Stimulated activated CD4-positive, alpha-beta T cell treated with anti-CD3 and anti-CD28 coated beads, Interleukin-1b, Interleukin-23, amount 100 ng/mL, for 48 hours (primary cell): ENCODE data around the gene SPACA6.
"Not testable (repeated sequence)": the region's sequence is repeated elsewhere in the genome, so short reads cannot be mapped to it uniquely, and the experiment has no call there.

Experiments
- DNase-seq: peaks from one replicate; pipeline ENCODE4 v3.0.0-alpha.2; 2020

SPACA6 gene, protein sequence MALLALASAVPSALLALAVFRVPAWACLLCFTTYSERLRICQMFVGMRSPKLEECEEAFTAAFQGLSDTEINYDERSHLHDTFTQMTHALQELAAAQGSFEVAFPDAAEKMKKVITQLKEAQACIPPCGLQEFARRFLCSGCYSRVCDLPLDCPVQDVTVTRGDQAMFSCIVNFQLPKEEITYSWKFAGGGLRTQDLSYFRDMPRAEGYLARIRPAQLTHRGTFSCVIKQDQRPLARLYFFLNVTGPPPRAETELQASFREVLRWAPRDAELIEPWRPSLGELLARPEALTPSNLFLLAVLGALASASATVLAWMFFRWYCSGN

DNA sequence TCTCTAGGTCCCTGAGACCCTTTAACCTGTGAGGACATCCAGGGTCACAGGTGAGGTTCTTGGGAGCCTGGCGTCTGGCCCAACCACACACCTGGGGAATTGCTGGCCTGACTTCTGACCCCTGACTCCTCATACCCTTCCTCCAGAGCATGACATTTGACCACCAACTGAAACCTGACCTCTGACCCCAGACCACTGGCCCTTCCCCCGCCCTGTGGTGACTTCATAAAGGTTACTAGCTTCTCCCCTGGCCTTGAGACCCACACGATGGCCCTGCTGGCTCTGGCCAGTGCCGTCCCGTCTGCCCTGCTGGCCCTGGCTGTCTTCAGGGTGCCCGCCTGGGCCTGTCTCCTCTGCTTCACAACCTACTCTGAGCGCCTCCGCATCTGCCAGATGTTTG lies at the start of gene SPACA6:
Gene SPACA6, plus strand, starts transcription at position 71 of the 400 bp plus-strand sequence. Its CDS starts 197 bp downstream, at position 268.
- DNase-seq, result no peak

DNA sequence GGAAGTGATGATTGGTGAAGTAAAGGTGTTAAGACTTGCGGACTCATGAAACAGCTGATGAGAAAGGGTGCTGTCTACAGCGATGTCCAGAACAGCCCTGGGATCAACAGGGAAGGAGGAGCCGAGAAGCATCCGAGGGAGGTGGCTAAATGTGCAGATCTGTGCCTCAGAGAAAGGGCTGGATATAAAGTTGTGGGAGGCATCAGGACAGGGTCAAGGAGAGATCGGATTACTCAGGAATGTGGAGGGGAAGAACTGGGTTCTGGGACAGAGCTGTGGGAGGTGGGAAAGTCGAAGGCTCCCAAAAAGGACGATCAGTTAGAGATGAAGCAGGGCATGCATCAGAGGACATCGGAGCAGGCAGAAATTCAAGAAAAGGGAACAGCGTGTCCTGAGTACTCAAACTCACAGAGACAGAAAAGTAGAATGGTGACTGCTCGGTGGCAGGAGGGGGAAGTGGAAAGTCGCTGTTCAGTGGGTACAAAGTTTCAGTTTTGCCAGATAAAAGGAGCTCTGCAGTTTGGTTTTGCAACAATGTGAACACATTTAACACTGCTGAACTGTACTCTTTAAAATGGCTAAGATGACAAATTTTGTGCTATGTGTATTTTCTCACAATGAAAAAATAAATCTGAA lies 48.4 kb upstream of the SPACA6 start:
- DNase-seq, result no peak

DNA sequence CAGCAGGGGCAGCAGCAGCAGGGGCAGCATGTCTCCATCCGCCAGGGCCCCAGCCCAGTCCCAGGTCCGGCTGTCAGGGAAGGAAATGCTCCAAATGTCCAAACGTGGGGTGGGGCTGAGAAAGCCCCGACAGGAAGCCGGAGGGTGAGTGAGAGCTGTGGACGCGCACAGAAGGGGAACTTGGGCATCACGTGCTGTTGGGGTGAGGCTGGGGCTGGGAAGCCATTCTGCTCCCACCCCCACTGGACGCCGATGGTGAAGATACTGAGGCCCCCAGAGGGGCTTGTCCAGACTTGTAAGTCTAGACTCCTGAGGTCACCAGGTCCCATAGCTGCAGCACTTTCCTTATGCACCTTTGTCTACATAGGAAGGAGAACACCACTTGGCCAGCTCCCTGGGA lies 46.4 kb upstream of the SPACA6 start, which contains the start of gene SIGLEC14:
Gene SIGLEC14, minus strand, starts transcription at position 96 of the 400 bp plus-strand sequence. Its CDS starts 66 bp downstream, at position 30.
- not testable (repeated sequence) for DNase-seq

DNA sequence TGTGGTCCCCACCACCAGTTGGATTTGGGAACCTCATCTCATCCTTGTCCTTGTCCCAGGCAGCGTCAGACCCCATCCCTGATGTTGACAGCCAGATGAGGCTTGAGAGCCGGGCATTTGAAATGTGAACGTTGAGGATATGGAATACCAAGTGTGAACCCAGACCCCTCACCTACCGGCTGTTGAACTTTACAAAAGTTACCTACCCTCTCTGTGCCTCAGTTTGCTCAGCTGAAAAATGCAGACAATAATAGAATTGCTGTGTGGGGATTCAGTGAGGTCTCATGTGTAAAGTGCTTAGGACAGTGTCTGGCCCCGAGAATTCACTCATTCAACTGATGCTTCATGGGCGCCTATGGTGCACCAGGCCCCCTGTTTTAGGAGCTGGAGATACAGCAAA lies 45.8 kb upstream of the SPACA6 start:
- no peak for DNase-seq

DNA sequence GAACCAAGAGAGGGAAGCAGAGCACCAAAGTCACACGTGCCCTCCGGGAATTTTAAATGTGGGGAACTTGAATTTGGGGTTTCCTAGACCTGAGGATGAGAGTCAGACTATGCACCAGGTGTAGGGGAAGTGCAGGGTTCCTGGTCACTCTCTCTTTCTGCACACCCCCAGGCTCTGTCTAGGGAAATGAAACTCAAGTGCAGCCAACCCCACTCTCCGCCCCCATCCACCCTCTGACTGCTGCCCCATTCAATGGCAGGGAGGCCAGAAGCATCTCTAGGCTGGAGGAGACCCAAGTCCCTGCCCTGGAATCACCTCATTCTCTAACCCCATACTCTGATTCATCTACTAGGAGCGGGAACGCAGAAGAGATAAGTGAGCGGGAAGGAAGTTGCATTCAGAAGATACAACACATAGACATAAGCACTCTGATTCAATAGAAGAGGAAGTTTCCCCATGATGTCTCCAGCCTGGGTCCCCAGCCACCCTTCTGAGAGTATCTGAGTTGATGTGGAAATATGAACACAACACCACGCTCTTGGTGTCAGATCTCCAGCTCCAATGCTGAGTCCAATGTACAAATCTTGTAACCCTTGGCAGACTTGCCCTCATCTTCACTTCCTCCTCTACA lies 41.8 kb upstream of the SPACA6 start:
- DNase-seq, result no peak

DNA sequence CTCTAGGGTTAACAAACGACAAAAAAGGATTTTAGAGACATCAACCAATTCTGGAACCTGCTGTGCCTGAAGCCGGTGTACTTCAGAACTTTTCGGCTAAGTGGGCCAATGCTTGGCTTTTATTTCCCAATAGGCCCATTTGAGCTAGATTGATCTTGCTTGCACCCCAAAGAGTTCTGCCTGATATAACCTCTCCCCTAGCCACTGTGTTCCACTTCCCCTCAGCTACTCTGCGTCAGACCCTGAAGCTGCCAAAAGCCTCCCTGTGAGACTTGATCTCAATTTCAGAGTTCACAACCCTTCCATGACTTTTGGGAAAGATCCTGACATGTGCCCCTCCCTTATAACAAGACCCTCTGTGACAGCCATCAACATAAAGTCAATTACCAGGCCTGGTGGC lies 40.9 kb upstream of the SPACA6 start:
- DNase-seq, result no peak

DNA sequence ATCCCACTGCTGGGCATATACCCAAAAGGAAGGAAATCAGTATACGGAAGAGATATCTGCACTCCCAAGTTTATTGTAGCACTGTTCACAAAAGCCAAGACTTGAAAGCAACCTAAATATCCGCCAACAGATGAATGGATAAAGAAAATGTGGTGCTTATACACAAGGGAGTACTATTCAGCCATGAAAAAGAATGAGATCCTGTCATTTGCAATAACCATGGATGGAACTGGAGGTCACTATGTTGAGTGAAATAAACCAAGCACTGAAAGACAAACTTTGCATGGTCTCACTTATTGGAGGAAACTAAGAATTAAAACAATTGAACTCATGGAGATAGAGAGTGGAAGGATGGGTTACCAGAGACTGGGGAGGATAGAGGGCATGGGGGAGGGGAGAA lies 40.0 kb upstream of the SPACA6 start:
- DNase-seq, result no peak

DNA sequence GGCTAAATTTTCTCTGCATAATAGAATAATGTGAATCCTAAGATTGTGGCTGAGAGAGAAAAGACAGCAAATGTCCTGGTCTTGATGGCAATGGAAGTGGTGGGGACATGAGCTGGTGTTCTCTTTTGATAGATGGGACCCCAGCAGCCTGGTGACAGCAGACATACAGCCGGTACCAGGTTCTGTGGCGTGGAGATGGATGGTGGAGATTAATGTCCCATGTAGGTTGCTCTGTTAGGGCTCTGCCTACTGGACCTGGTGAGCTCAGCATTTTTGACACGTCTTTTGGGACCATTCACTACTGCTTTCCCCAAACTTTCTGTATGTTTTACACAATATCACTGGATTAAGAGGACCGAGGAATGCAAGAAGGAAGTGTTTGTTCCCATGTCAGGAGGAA lies 38.3 kb upstream of the SPACA6 start:
- DNase-seq, result no peak

DNA sequence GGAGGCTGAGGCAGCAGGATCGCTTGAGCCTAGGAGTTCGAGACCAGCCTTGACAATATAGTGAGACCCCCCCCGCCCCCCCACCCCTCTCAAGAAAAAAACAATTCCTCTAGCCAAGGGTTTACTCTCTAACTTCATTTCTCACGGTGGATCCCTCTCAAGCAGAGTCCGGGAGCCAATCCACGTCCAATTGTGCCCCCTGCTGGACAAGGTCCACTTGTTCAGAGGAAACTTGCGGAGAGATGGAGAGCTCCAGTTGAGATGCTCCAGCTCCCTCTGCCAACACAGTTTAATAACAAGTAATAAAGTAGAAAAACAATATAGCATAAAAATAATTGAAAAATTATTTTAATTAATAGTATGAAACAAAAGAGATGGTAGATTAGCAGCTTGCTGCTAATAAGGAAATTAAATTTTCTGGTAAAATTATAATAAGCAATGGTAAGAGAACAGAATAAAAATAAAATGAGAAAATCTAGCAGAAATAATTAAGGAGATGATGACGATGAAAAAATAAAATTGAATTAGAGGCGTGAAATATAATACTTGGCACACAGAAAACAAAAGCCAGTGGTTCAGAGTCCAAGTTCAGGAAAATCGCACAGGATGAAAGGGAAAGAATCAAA lies 32.0 kb upstream of the SPACA6 start:
- peak; percentile 64 for DNase-seq

DNA sequence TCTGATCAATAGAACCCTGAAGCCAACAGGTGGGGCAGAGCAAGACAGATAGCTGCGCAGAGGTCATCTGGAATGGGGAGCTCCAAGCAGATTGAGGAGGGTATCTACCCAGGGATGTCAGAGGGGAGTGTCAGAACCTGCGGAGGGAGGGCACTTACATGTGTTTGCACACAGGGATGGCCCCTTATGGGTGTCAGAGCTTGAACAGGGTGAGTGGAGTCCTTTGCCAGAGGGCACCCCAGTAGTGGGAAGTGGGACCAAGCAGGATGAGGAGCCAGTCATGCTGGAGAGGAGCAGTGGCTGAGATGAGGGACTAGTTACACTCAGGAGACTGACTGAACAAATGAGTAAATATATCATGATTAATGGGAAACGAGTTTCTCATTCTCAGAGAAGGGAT lies 29.5 kb upstream of the SPACA6 start:
- no peak for DNase-seq

DNA sequence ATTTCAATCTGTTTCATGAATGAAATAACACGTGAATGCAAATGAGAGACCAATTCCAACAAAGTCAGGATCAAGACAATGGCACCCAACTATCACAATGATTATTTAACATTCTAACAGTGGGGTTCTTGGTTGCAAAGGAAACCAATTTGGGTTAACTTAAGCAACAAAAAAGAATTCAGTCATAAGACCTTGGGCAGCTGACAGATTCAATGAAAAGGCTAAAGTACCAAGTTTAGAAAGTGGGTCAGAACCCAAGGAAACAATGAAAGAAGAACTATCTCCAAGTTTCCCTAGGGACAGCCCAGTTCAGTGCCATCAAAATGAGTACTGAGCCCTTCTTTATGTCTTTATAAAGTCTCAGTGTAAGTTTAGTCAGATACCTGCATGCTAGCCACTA lies 29.0 kb upstream of the SPACA6 start:
- no peak for DNase-seq

DNA sequence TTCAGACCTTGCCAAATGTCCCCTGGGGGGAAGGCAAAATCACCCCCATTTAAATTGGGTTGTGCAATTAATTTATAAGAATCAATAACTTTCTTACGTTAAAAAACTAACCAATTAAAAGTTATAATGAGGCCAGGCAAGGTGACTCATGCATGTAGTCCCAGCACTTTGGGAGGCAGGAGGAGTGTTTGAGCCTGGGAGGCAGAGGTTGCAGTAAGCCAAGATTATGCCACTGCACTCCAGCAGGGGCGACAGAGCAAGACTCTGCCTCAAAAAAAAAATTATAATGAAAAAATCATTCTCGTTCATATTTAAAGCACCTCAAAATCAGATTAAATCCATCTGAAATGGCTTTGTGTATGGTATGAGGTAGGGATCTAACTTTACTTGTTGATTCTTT lies 28.1 kb upstream of the SPACA6 start:
- DNase-seq, result no peak

DNA sequence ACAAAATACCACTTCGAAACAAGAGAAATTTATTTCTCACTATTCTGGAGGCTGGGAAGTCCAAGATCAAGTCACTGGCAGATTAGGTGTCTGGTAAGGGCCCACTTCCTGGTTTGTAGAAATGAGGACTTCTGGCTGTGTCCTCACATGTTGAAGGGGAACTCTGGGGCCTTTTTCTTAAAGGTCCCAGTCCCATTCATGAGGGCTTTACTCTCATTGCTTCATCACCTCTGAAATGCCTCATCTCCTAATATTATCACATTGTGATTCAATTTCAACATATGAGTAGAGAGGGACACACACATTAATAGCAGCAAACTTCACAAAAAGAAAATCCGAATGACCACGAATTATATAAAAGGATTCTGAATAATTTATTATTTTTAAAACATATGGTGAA lies 24.9 kb upstream of the SPACA6 start:
- no peak for DNase-seq

DNA sequence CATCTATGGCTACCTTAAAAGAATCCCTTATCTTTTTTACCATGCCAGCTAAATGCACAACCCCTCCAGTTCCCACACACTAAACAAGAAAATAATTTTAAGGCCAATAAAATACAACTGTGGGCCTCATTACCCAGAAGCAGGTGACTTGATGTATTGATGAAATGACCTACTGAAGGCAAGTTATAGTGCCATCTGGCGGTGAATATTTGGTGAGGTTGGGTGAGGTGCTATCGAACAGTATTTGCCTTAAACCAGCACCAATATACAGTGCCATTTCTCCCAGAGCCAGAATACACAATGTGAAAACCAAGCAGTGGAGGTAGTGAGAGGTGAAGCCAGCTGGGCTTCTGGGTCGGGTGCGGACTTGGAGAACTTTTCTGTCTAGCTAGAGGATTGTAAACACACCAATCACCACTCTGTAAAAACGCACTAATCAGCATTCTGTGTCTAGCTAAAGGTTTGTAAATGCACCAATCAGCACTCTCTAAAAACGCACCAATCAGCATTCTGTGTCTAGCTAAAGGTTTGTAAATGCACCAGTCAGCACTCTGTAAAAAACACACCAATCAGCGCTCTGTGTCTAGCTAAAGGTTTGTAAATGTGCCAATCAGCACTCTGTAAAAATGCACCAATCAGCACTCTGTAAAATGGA lies 17.1 kb upstream of the SPACA6 start:
- not testable (repeated sequence) for DNase-seq

DNA sequence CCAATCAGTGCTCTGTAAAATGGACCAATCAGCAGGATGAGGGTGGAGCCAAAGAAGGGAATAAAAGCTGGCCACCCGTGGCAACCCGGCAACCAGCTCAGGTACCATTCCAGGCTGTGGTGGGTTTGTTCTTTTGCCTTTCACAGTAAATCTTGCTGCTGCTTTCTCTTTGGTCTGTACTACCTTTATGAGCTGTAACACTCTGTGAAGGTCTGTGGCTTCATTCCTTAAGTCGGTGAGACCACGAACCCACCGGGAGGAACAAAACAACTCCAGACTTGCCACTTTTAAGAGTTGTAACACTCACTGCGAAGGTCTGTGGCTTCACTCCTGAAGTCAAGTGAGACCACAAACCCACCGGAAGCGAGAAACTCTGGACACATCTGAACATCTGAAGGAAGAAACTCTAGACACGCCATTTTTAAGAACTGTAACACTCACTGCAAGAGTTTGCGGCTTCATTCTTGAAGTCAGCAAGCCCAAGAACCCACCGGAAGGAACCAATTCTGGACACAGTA lies 16.5 kb upstream of the SPACA6 start:
- DNase-seq, result peak; percentile 30

DNA sequence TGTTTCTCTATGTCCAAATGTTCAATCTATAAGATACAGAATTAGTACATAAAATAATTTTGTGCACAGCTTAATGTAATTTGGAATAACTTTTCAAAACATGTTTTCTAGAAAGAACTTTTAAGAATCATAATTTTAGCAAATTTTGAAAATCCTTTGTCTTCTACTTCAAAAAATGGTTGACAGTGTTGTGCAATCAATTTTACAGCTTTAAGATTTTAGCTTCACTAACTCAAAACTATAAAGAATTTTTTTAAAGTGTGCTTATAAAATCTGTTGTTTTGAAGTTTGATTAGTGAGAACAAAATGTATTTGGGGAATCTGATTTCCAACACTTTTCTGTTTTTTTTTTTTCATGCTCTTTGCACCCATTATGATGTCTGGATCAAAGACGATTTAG lies 12.7 kb upstream of the SPACA6 start:
- no peak for DNase-seq

DNA sequence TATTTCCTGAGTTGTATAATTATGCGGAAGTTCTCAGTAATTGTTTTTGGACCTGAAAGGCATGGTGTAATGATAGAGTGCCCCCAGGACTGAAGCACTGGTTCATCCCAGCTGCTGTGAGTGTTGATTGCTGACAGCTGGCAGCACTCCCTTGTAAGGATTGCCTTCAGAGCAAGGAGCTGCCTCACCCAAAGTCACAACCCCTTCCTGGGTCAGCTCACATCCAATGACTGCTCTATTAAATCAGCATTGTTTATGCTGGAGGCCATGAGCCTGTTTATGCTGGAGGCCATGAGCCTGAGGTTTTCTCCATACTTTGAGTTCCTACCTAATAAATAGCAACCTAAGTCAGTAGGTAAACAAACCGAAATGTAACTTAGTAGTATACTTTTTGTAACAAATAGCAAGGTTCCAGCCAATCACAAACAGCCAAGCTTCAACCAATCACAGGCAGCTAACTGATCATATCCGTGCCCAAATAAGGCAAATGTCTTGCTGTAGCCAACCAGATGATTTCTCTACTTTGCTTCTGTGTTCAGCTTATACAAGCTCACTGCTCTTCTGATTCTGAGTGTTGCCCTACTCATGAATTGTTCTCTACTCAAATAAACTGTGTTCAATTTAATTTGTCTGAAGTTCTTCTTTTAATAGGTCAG lies 11.7 kb upstream of the SPACA6 start:
- no peak for DNase-seq

DNA sequence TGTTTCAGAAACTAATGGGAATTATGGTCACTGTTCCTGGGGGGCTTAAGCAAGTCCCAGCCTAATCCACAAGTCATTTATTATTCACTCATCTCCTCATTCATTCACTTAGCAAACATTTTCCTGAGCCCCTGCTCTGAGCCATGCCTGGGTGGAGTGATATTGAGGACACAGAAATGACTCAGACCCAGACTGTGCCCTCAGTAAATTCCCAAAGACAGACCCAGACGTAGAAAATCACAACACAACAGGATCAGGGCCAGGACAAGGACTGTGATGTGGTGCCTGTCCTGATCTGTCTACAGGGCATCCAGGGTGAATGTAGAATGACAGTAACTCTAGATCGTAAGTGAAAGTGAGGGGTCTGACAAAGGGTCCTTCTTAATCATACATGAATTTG lies 7.0 kb upstream of the SPACA6 start:
- no peak for DNase-seq

DNA sequence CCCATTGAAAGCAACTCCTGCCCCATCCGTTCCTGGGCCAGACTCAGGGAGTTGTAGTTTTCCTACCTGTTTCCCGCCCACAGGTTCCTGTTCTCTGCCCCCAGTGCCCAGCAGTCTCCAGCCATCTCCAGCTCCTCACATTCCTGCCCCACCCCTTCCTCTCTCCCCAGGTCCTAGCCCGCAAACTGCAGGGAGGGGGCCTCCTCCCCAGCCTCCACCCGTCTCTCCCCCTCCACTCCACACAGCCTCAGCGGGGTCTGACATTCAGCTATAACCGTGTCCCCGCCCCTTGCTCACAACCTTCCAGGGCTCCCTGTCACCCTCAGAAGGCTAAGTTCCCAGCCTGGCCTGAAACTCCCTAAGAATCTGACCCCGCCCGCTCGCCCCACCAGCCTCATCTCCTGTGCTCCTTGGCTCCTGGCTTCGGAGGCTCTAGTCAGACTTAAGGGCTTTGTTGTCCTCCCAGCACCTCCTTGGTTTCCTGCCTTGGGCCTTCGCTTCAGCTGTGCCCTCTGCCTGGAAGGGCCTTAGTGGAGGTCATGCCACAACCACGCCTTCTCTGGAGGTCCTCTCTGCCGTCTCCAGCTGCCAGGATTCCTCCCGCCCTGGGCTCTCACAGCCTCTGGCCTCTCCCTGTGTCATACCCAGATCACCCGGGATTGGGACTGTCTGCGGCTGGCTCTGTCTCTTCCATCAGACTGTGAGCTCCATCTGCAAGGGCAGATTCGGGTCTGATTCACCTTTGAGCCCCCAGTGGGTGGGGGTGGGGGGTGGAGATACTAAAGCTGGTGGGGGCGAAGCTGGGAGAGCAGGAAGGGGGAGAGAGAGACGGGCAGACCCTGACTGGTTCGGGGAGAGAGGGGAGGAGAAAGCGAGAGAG lies 5.1 kb upstream of the SPACA6 start:
- no peak for DNase-seq

DNA sequence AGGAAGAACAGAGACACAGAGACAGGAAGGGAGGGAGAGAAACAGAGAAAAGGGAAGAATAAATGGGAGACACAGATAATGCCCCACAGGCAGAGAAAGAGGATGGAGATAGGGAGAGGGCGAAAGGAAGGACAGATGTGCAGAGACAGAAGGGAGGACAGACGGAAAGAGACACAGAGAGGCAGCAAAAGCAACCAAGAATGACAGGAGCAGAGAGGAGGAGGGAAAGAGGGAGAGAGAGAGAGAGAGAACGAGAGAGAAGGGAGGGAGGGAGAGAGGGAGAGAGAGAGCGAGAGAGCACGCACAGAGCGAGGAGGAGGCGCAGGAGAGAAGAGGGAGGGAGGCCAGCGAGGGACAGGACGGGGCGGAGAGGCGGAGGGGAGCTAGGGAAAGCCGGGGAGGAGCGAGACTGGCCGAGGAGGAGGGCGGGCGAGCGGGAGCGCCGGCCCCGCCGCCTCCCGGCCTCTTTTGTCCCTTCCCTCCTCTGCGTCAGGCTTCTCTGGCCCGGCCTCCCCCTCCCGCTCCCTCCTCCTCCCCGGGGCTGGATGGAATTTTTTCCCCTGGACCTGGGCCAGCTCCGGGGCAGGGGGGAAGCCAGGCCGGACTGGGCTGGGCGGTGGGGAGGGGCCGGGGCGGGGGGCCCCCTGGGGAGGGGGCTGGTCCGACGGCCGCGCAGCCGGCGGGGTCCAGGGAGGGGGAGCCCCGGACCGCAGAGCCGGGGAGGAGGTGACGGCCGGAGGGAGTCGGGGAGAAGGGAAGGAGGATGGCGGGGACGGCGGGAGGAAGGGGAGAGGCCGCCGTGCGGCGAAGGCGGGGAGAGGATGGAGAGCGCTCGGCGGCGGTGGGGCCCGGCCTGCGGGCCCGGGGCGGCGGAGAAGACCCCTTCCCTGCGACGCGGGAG lies 4.2 kb upstream of the SPACA6 start:
- DNase-seq, result no peak
